ENCODE measurements around the gene ABCG2.

The ABCG2 gene

DNA sequence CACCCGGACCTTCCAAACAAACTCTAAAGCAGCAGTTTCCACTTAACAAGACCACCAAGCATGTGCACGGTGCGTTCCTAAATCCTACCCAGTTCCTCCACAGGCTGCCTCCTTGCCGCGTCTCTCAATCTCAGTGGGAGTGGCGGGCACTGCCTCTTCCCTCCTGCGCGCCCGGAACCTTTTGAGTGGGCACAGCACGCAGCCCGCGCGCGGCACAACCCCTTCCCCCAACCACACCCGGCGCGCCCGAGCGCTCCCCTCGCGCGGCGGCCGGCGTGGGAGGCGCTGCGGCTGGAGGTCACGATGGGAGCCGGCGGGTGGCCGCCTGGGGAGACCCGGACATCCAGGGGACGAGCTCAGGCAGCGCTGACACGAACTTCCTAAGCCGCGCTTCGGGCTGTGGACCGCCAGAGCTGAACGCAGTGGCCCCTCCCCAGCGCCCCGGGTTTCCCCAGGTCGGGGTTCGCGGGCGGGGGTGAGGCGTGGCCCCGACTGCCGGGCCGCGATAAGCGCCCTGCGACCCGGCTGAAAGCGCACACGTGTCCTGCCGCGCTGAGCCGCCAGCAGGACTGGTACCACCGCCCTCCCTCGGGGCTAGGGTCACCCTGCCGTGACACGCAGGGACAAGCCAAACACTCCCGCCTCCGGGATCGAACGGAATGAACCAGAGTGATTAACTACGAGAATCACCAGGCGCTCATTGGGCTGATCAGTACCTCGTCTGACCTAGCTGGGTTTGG lies at the start of gene ABCG2:
ABCG2 (minus strand) TSS at position 151 of the 740 bp plus-strand sequence. CDS start 18,644 bp downstream, outside the sequence.
- peak; percentile 23 for DNase-seq

DNA sequence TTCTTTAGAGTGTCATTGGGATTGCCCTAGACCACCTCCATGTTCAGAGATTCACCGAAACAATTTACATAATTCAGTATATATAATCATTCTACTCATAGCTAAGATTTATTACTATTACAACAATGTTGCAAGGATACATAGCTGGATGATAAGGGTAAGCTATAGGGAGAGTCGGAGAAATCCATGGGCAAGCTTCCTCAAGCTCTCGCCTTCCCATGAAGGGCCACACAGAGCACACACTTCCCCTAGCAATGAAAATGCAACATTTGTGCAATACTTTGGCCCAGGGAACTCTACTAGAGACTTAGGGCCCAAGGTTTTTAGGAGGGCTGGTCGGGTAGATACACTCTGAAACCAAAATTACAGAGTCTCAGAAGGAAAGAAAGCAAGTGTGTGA lies 49.7 kb upstream of the ABCG2 start:
- no peak for DNase-seq

DNA sequence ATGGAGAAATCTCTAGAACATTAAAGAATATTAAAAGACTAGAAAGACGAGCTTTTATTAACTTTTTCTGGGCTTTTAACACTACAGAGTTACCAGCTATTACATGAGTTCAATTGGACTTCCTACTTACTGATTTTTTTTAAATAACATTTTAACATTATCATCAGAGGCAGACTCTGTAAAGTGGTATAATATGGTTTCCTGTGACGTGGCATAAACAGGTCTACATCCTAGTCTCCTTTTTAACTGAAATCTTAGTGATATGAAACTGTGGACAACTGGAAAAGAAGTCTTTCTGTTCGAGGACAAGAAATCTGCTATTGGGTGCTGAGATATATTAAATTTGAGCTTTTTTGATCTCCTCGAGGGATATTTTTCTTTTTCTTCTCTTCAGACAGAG lies 48.7 kb upstream of the ABCG2 start:
- no peak for DNase-seq

DNA sequence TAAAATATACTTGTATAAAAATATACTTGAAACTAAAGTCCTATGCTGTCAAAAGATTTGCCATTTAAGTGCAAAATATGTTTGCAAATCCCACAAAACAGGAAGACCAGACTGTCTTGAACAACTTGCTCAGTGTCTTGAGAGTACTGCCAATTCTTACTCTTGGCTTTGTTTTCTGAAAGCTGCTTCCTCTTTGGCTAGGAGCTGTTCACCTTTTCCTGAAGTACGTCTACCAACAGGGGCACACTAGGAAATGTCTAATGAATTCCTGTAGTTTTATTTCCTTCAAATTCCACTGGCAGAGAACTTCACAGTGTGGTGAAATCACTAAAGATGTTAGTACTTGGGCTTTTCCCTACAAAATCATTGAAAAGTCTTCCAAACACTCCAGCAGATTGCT lies 46.4 kb upstream of the ABCG2 start:
- DNase-seq: no peak

DNA sequence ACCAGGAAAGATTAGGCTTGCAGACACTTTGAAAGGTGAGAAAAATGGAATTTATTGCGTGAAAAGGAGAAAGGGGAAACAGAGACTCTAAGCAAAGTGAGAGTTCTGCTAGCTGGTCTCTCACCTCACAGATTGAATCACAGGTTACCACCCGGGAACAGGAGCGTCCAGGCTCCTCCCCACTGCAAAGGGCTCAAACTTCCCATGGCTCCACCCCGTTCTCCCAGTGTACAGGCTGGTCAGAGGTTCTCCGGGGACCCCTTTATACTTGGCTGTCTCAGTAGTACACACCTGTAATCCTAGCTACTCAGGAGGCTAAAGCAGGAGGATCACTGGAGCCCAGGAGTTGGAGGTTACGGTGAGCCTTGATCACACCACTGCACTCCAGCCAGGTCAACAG lies 44.0 kb upstream of the ABCG2 start:
- DNase-seq: no peak

DNA sequence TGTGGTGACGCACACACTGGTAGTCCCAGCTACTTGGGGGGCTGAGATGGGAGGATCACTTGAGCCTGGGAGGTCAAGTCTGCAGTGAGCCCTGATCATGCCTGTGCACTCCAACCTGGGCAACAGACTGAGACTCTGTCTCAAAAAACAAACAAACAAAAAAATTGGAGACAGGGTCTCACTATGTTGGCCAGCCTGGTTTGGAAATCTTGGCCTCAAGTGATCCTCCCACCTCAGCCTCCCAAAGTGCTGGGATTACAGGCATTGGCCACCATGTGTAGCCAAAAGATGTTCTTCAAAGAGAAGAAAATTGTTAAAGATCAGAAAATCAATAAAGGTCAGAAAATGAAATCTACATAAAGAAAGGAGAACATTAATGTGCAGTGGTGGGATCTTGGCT lies 41.7 kb upstream of the ABCG2 start:
- DNase-seq: no peak

DNA sequence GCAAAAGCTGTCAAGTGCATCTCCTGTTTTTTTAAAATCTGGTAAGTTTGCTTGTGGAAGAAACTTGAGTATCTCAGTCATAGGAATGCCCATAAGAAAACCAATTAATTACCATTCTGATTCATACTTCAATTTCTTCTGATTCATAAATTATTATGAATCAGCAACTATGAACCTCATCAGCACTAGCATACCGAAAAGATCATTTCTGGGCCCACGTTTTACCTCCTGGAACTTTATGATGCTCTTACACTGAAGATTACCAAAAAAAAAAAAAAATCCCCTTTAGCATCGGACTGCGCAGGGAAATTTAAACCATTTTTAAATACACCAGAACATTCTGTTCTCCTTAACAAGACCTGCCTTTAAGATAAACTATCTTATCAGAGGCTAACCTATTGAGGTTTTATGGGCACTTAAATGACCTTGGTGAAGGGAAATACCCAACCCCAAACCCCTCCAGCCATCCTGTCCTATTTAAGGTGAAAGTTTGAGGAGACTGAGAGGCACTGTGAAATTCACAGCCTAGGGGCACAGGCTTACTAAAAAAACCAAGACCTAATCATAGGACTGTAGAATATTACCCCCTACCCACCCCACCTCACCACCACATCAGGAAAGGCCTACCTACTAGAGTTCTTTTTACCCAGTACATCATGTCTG lies 38.2 kb upstream of the ABCG2 start:
- DNase-seq: no peak

DNA sequence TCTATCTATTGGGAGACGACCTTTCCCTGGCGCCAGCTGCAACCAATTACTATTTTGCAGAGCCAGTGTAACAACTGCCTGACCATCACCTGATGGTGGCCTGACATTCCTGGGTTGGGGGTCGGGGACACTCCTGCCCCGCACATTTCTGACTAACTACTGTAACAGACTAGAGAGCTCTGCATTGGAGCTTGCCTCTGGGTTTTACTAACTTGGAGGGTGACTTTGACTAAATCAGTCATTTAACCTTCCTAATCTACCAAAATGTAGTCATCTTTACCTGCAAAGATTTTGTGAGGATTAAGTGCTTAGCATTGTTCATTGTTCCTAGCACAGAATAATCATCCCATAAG lies 37.5 kb upstream of the ABCG2 start:
- DNase-seq: no peak

DNA sequence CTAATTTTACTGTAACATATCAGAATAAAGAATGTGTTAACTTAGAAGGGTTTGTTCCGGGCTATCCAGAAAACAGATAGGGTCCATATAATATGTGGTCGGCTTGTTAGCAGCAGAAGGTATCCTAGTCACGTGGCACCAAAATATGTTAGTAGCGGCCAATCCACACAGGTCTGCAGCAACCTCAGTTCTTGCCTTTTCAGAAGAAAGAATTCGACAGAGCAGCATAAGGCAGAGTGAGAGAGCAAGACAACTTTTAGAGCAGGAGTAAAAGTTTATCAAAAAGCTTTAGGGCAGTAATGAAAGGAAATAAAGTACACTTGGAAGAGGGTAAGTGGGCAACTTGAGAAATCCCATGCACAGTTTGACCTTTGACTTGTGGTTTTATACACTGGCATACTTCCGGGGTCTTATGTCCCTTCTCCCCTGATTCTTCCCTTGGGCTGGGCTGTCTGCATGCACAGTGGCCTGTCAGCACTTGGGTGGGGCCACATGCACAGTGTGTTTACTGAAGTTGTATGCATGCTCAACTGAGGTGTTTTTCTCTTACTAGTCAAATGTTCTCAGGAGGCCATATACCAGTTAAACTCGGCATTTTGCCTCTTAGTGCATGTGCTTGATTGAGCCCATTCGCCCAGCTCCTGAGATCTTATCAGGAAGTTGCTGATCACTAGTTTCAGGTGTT lies 37.0 kb upstream of the ABCG2 start:
- no peak for DNase-seq

DNA sequence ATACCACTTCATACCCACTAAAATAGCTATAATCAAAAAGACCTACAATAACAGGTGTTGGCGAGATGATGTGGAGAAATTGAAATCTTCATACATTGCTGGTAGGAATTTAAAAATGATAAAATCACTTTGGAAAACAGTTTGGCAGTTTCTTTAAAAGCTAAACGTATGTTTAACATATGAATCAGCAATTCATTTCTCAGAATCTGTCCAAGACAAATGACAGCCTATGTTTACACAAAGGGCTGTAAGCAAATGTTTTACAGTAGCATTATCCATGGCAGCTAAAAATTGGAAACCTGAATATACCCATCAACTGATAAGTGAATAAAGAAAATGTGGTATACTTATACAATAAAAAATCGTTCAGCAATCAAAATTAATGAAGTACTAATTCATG lies 33.0 kb upstream of the ABCG2 start:
- no peak for DNase-seq

DNA sequence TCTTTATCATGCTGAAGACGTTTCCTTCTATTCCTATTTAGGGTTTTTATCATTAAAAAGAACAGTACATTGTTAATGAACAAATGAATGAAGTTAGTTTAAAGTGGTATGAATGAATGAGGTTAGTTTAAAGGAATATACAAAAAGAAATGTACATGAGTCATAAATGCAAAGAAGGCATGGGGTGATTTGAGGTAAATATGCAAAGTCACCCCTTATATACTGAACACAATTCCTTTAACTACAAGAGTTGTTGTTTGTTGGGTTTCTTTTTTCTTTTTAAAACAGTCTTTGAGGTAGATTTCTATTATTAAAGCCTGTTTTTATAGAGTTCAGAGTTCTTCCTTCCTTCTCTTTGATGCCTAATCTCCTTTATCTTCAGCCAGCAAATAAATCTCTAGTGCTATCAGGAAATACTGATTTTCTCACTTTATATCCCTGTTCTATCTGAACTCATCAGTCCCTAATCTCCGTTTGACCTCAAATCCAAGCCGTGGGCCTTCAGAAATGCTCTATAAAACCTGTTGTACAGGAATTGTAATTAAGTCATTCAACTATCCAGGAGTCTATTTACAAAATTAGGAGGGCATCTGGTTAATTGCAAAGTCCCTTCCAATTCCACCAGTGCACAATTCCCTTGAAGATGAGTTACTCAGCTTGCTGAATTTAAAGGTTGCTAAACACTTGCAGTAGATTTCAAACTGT lies 31.6 kb upstream of the ABCG2 start:
- DNase-seq: no peak

DNA sequence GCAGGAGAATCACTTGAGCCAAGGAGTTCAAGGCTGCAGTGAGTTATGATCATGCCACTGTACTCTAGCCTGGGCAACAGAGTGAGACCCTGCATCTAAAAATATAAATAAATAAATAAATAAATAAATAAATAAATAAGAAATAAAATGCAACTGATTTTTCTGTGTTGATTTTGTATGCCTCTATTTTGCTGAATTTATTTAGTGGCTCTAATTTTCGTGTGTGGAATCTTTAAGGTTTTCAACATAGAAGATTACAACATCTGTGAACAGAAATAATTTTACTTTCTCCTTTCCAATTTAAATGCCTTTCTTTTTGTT lies 30.9 kb upstream of the ABCG2 start:
- no peak for DNase-seq

DNA sequence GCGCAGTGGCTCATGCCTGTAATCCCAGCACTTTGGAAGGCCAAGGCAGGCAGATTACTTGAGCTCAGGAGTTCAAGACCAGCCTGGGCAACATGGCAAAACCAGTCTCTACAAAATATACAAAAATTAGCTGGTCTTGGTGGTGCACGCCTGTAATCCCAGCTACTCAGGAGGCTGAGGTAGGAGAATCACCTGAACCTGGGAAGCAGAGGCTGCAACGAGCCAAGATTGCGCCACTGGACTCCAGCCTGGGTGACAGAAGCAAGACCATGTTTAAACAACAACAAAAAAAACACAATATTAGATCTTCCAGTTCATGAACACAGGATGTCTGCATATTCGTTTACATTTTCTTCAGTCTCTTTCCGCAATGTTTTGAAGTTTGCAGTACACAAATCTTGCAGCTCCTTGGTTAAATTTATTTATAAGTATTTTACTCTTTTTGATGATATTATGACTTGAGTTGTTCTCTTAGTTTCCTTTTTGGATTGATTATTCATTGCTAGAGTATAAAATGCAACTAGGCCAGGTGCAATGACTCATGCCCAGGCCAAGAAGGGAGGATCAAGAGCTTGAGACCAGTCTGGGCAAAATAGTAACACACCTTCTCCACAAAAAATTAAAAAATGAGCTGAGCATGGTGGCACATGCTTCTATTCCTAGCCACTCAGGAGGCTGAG lies 30.4 kb upstream of the ABCG2 start:
- no peak for DNase-seq

DNA sequence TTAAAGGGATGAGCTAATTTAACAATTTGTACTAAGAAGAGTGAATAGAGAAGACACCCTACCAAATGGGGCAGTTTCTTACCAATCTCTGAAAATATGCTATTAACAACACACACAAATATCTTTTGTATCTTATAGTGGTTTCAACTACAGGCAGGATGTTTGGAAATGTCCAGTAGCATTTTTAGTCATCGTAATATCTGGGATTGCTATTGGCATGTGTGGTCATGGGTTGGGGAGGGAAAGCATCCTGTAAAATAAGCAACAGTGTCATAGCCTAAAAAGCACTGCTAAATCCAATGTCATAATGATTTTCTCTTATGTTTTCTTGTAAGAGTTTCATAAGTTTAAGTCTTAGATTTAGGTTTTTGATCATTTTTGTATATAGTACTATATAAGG lies 29.3 kb upstream of the ABCG2 start:
- no peak for DNase-seq

DNA sequence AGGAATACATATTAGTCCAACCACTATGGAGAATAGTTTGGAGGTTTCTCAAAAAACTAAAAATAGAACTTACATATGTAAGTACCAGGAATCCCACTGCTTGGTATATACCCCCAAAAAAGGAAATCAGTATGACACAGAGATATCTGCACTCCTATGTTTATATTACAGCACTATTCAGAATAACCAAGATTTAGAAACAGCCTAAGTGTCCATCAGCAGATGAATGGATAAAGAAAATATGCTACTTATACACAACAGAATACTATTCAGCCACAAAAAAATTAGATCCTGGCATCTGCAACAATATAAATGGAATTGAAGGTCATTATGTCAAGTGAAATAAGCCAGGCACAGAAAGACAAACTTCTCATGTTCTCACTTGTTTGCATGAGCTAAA lies 27.5 kb upstream of the ABCG2 start:
- no peak for DNase-seq

DNA sequence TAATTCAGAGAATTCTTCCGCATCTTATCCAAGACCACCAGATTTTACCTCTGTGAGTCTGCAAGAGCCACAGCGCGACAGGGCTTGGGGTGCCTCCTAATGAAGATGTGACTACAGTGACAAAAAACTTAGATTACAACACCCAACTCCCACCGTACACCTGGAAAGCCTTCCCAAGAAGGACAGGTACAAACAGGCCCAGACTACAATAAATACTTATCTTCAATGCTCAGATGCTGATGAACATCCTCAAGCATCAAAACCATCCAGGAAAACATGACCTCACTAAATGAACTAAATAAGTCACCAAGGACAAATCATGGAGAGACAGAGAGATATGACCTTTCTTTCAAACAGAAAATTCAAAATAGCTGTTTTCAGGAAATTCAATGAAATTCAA lies 20.8 kb upstream of the ABCG2 start:
- DNase-seq: no peak

DNA sequence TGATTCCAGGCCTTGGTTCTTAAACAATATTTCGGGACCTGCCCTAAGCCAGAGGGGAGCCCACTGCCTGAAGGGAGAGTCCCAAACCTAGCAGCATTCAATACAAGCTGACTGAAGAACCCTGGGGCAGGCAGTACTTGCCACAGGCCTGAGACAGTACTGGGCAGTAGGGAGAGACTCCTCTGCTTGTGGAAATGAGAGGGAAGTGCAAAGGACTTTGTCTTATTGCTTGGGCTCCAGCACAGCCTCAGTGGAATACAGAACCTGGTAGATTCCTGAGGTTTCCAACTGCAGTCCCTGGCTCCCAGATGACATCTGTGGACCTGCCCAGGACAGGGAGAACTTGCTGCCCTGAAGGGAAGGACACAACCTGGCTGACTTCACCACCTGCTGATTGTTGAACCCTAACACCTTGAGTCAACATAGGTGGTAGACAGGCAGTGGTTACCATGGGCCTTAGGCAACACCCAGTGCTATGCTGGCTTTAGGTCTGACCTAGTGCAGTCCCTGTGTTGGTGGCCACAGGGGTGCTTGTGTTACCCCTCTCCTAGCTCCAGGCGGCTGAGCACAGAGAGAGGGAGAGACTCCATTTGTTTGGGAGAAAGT lies 20.3 kb upstream of the ABCG2 start:
- DNase-seq: no peak

DNA sequence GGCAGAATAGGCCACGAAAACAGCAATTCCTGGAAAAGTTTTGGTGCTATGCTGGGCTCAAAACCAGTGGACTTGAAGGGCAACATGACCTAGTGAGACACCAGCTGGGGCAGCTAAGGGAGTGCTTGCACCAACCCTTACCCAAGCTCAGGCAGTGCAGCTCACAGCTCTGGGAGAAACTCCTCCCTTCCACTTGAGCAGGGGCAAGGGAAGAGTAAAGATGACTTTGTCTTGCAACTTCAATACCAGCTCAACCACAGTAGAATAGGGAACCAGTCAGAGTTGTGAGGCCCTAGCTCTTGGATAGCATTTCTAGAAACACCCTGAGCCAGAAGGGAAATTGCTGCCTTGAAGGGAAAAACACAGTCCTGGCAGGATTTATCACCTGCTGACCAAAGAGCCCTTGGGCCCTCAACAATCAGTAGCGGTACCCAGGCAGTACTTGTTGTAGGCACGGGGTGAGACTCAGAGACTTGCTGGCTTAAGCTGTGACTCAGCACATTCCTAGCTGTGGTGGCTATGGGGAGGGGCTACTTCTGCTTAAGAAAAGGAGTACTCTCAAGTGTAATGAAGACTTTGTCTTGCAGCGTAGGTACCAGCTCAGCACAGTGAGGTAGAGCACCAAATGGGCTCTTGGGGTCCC lies 19.7 kb upstream of the ABCG2 start:
- no peak for DNase-seq

DNA sequence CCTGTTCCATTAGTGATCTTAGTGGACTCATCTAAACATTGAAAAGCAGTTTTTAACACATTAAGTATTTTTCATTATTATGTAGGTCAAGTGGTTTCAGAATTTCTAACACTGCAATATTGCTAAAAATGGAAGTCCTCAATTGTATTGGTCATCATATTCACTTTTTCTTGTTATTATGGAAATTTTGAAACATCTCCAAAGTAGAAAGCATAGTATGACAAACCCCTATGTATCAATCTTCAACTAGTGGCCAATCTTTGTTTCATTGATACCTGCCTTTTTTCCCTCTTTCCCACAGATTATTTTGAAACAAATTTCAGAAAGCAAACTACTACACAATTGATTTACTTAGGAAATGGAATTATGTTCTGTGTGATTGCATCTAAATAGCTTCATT lies 14.5 kb upstream of the ABCG2 start:
- DNase-seq: no peak

DNA sequence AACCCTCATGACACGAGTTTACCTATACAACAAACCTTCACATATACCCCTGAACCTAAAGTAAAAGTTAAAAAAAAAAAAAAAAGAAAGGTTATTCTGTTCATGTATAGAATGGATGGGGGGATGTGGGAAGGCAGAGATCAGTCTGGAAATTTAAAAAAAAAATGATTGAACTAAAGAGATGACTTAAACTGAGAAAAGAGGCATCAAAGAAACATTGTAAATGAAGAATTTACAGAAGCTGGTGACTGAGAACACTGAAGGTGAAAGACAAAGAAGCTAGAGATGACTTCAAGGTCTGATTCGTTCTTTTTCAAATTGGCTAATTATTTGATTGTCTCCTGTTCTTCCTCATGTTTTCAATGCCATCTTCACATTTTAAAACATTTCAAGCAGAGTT lies 12.8 kb upstream of the ABCG2 start:
- no peak for DNase-seq

DNA sequence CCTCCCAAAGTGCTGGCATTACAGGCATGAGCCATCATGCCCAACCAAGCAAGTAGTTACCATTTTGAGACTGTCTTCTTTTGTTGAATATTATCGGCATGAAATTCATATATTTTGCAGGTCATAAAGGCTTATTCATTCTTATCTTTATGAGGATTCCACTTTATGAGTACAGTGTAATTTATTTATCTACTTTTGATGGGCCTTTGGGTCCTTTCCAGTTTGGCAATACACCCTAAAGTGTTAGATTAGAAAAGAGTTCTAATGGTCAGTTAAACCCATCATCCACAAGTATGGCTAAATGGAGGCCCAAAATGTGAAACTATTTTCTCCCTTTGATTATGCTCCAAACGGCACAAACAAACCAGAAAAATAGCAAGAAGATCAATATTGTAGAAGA lies 10.9 kb upstream of the ABCG2 start:
- DNase-seq: no peak

DNA sequence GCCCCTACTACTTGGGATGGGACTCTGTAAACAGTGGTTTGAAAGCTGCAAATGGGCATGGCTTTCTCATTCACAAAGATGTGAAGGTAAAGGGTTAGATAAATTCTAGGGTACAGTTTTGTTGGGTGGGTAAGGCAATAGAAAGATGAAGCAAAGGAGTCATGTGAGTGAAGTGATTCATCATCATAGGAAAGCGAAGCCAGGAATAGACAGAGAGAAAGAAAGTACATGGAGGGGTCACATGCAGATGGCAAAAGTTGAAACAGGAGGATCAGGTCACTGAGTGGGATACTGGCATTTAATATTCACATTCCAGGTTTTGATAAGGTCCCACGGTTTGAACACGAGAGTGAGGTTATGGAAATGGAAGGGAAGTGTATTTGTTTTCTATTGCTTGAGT lies 8.2 kb upstream of the ABCG2 start:
- no peak for DNase-seq

Data from activated CD8-positive, alpha-beta memory T cell treated with anti-CD3 and anti-CD28 coated beads, Interleukin-2, amount 50 U/mL, for 4 hours (primary cell).